G401 (cell line): ENCODE measurements around the gene TTBK2. TPM values are rescaled to one million over a fixed set of nuclear protein-coding genes. Genes with fewer than 3 reads are reported as not detected.

ENCODE experiments used
- DNase-seq: peaks from one replicate; pipeline ENCODE4 v3.0.0-alpha.2; 2015; ENCODE audit warnings: low spot score
- in situ Hi-C: cut with HindIII; loops from 2 replicates; pipeline ENCODE4 v1.10.0; 2016; ENCODE audit warnings: low sequenced_read_pairs, mixed read lengths
- total RNA-seq: library from RNA; depleted of rRNA; stranded (reverse); fragments of >200 nt; shearing (Covaris generic); gene quantifications from 2 replicates; pipeline ENCODE4 v1.2.3, GENCODE V29; 2014

TTBK2 gene
- total RNA-seq, 1 experiment from 2014 or later, result 6.2 TPM

DNA sequence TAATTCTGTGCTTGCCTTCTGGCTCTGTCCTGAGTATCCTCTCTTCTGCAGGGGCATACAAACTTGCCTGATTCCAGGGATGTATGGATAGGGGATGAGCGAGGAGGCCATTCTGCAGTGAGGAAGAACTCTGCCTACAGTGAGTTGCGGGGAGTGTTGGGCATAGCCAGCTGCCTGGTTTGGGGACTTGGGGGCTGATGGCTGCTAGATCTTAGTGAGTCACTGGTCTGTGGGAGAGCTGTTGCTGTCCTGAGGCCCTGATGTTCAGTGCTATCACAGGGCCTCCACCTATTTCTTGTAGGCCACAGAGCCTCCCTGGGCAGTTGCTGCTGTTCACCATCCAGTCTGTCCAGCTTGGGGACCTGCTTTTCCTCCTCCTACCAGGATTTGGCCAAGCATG is 204.0 kb downstream of the TTBK2 start:
- no peak for DNase-seq
- in situ Hi-C loops, result loop anchor here (25.0 kb wide), 1 partner anchor 221 kb away; no protein-coding TSS in a partner anchor

DNA sequence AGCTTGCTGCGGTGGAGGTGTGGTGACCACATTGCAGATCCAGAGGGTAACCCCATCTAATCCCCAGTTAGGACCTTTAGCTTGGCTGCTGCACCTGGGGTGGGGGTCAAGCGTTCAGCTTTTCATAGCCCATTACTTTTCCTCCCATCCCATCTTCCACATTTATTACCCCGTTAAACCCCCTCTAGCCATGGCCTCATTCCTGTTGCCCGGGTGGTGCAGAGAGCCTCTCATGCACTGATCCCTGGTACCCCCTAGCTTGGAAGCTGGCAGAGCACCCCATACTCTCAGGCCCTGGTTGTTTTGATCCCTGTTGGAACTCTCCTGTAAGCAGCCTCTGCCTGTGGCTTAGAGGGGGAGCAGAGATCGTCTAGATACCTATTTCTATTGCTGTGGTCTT is 204.5 kb downstream of the TTBK2 start:
- no peak for DNase-seq
- in situ Hi-C loops, result loop anchor here (25.0 kb wide), 1 partner anchor 221 kb away; no protein-coding TSS in a partner anchor

DNA sequence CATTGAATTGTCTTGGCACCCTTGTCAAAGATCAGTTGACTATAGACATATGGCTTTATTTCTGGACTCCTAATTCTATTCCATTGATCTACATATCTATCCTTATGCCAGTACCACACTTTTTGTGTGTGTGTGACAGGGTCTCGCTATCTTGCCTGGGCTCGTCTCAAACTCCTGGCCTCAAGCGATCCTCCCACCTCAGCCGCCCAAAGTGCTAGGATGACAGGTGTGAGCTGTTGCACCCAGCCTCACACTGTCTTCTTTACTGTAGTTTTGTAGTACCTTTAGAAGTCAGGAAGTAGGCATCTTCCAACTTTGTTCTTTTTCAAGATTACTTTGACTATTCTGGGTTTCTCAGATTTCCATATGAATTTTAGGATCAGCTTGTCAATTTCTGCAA is 208.0 kb downstream of the TTBK2 start:
- in situ Hi-C loops, result loop anchor here (25.0 kb wide), 1 partner anchor 225 kb away; no protein-coding TSS in a partner anchor
- no peak for DNase-seq

DNA sequence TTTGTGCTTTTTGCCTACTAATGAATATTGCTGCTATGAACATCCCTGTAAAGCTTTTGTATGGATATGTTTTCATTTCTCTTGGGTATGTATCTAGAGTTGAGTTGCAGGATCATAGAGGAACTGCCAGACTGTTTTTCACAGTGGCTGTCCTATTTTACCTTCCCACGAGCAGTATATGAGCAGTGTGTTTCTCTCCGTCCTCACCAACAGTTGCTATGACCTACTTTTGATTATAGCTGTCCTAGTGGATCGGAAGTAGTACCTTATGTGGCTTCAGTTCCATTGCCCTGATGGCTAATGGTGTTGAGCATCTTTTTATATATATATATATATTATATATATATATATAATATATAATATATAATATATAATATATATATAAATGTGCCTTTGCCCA is 208.8 kb downstream of the TTBK2 start:
- DNase-seq, result peak; percentile 58
- in situ Hi-C loops, result loop anchor here (25.0 kb wide), 1 partner anchor 226 kb away; no protein-coding TSS in a partner anchor

DNA sequence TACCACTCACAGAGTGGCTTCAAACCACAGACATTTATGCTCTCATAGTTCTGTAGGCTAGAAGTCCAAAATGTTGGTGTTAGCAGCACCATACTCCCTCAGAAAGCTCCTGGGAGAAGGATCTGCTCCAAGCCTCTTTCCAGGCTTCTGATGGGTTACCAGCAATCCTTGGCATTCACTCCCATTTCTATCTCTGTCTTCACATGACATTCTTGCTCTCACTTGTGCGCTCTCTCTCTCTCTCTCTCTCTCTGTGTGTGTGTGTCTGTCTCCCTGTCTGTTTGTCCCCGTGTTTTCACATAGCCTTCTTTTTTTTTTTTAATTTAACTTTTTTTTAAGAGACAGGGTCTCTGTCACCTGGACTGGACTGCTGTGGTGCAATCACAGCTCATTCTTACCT is 209.9 kb downstream of the TTBK2 start:
- DNase-seq, result no peak
- in situ Hi-C loops, result loop anchor here (25.0 kb wide), 1 partner anchor 227 kb away; no protein-coding TSS in a partner anchor

DNA sequence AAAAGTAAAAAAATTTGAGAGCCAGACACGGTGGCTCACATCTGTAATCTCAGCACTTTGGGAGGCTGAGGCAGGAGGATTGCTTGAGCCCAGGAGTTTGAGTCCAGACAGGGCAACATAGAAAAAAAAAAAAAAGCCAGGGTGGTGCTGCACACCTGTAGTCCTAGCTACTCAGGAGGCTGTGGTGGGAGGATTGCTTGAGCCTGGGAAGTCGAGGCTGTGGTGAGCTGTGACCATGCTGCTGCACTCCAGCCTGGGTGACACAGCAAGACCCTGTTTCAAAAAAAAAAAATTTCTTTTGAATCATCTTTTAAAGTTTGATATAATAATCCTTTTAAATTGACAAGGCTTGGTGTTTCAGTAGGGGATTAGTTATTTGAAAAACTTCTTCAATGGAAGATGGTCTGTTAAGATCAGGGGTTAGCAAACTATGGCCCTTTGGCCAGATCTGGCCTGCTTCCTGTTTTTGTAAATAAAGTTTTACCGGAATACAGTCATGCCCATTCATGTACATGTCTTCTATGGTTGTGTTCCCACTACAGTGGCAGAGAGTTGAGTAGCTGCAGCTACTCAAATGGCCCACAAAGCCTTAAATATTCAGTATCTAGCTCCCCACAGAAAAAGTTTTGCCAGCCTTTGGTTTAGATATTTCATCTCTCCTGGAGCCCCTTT is 212.6 kb downstream of the TTBK2 start:
- no peak for DNase-seq
- in situ Hi-C loops, result loop anchor here (25.0 kb wide), 1 partner anchor 229 kb away; no protein-coding TSS in a partner anchor

DNA sequence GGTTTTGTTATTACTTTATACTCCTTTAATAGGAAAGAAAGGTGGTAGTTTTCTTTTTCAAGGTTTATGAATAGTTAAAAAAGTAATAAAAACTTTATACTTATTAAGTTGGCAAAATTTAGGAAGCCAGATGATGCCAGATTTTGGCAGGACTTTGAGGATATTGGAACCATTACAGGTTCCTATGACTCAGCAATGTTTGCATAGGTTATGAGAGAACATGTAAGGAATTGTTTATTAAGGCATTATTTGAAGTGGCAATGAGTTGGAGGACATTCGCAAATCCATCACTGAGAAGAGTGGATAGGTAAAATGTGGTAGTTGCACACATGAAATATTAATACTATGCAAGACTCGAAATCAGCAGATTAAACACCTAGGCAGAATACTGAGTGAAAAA is 213.5 kb downstream of the TTBK2 start:
- no peak for DNase-seq
- in situ Hi-C loops, result loop anchor here (25.0 kb wide), 1 partner anchor 230 kb away; no protein-coding TSS in a partner anchor

DNA sequence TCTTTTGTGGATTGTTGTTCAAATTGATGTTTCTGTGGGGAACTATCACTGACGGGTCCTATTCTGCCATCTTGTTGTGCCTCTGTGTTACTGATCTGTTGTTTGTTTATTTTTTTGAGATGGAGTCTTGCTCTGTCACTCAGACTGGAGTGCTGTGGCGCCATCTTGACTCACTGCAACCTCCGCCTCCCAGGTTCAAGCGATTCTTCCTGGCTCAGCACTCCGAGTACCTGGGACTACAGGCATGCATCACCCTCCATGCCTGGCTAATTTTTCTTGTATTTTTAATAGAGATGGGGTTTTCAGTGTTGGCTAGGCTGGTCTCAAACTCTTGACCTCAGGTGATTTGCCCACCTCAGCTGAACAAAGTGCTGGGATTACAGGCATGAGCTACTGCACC is 215.2 kb downstream of the TTBK2 start:
- in situ Hi-C loops, result loop anchor here (25.0 kb wide), 1 partner anchor 232 kb away; no protein-coding TSS in a partner anchor
- DNase-seq, result no peak

DNA sequence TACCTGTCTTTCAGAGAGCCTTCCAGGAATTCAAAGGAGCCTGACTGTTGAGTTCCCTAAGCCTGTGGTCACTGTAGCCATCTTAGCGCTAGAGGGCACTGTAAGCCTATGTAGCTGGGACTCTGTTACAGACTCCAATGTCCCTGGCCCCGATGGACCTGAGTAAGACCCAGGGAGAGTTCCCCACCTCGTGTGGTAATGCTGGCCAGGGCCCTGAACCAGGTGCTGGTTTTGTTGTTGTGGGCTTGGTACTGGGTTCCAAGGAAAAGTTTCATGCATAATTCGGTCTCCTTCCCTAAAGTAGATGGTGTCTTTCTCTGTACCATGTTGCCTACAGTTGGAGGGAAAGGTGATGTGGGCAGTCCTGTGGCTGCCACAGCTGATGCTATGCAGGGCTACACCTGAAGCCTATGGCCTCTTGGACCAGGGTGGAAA is 216.1 kb downstream of the TTBK2 start:
- in situ Hi-C loops, result loop anchor here (25.0 kb wide), 1 partner anchor 233 kb away; no protein-coding TSS in a partner anchor
- DNase-seq, result peak; percentile 82

DNA sequence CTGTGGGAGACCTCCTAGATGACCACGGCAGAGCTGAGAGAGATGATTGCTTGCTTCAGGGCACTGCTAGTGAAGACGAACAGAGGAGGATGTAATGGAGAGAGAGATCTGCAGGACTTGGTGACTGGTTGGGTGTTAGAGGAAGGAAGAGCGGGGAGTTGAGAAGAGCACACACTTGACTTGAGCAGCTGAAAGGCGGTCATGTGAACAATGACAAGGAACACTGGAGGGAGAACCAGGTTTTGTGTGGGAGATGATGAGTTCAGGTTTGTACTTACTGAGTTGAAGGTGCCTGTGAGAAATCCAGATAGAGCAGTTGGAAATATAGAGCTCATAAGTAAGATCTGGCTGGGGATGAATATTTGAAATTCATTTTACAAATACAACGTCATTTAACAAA is 224.0 kb downstream of the TTBK2 start:
- in situ Hi-C loops, result no loop called here

DNA sequence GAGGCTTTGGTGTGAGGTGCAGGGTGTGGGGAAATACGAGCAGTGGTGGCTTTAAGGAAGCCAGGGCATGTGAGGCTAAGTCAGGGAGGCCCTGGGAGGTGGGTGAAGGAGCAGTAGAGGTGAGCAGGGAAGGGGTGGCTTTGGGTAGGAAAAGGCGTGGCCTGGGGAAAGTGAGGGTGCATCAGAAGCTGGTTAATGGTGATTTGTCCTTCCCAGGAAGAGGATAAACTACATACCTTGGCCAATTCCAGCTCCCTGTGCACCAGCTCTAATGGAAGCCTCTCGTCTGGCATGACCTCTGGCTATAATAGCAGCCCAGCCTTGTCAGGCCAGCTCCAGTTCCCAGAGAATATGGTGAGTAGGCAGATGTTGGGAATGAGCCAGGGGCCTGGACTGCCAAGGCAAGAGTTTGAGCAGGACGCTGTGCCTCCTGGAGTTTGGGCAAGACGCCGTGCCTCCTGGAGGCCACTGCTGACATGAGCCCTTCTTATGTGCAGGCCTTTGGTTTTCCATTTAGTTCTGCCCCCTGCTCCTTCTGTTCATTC is 225.0 kb downstream of the TTBK2 start:
- DNase-seq, result no peak
- in situ Hi-C loops, result no loop called here

More for the DNA sequence above, 224.0 kb downstream of the TTBK2 start:
- DNase-seq, result no peak

DNA sequence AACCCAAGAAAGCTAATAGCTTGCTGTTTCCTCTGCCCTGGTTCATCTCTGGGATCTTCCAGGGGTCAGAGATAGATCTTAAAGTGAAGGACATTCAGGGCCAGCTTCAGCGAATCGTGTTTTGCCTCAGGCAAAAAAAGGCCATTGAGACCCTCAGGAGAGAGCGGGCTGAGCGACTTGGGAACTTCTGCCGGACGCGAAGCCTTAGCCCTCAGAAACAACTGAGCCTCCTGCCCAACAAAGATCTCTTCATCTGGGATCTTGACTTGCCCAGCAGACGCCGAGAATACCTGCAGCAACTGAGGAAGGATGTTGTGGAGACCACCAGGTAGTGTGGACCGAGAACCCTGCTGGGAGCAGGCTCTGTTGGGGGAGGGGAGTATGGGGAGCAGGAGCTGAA is 226.2 kb downstream of the TTBK2 start:
- in situ Hi-C loops, result no loop called here

DNA sequence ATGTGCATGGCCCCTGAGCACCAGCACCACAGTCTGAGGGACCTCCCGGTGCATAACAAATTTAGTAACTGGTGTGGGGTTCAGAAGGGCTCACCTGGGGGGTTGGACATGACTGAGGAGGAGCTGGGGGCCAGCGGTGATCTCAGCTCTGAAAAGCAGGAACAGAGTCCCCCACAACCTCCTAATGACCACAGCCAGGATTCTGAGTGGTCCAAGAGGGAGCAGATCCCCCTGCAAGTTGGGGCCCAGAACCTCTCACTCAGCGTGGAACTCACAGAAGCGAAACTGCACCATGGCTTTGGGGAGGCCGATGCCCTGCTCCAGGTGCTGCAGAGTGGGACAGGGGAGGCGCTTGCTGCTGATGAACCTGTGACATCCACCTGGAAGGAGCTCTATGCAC is 226.6 kb downstream of the TTBK2 start:
- DNase-seq, result no peak
- in situ Hi-C loops, result no loop called here

More for the DNA sequence above, 226.2 kb downstream of the TTBK2 start:
- no peak for DNase-seq

DNA sequence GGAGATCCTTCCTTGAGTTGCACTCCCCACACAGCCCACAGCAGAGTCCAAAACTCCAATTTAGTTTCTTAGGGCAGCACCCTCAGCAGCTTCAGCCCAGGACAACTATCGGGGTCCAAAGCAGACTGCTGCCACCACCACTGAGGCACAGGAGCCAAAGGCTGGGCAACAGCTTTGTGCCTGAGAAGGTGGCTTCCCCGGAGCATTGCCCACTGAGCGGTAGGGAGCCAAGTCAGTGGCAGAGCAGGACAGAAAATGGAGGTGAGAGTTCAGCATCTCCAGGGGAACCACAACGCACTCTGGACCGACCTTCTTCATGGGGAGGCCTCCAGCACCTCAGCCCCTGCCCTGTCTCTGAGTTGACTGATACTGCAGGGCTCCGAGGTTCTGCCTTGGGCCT is 227.1 kb downstream of the TTBK2 start:
- no peak for DNase-seq
- in situ Hi-C loops, result no loop called here

DNA sequence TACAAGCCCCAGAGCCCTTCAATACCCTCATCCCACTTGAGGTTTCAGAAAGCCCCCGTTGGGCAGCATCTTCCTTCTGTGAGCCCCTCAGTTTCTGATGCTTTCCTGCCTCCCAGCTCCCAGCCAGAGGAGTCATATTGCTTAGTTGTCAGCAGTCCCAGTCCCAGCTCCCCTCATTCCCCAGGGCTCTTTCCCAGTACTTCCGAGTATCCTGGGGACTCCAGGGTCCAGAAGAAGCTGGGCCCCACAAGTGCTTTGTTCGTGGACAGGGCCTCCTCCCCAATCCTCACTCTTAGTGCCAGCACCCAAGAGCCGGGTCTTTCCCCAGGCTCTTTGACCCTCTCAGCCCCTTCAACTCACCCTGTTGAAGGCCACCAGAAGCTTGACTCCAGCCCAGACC is 227.6 kb downstream of the TTBK2 start:
- DNase-seq, result no peak
- in situ Hi-C loops, result no loop called here

DNA sequence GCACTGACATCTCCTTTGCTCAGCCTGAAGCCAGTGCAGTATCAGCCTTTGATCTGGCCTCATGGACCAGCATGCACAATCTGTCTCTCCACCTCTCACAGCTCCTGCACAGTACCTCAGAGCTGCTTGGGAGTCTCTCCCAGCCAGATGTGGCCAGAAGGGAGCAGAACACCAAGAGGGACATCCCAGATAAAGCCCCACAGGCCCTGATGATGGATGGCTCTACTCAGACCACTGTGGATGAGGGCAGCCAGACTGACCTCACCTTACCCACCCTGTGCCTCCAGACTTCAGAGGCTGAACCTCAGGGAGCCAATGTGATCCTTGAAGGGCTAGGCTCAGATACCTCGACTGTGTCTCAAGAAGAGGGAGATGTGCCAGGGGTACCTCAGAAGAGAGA is 228.0 kb downstream of the TTBK2 start:
- in situ Hi-C loops, result no loop called here
- DNase-seq, result no peak

DNA sequence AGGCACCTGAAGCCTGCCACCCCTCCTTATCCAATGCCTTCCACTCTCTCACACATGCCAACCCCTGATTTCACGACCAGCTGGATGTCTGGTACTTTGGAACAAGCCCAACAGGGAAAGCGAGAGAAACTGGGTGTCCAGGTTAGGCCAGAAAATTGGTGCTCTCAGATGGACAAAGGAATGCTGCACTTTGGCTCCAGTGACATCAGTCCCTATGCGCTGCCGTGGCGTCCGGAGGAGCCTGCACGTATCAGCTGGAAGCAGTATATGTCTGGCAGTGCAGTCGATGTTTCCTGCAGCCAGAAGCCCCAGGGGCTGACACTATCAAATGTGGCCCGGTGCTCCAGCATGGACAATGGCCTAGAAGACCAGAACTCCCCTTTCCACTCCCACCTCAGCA is 228.8 kb downstream of the TTBK2 start:
- in situ Hi-C loops, result no loop called here
- DNase-seq, result peak; percentile 69

DNA sequence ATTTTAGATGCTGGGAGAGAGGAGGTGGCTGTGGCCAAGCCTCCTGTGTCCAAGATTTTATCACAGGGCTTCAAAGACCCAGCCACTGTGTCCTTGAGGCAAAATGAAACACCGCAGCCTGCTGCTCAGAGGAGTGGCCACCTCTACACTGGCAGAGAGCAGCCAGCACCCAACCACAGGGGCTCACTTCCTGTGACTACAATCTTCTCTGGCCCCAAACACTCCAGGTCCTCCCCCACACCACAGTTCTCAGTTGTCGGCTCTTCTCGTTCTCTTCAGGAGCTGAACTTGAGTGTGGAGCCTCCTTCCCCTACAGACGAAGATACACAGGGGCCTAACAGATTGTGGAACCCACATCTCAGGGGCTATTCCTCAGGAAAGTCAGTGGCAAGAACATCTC is 229.3 kb downstream of the TTBK2 start:
- in situ Hi-C loops, result no loop called here

More for the DNA sequence above, 229.3 kb downstream of the TTBK2 start:
- DNase-seq, result no peak
